Mesendoderm (in vitro differentiated cells): ENCODE measurements around the gene SMARCC1.

Source experiments
- DNase-seq: peaks from one replicate; pipeline ENCODE4 v3.0.0; 2013
- H2AK5ac ChIP-seq: 2 replicates; pipeline ENCODE4 v1.6.1; 2013; ENCODE audit warnings: low read length, inconsistent platforms
- H2BK120ac ChIP-seq: 2 replicates; pipeline ENCODE4 v1.6.1; 2013; ENCODE audit warnings: low read depth, mild to moderate bottlenecking, low read length, moderate library complexity, mixed read lengths
- H2BK15ac ChIP-seq: replicated peaks from 2 replicates; pipeline ENCODE4 v1.6.1; 2013; ENCODE audit warnings: low read depth, mild to moderate bottlenecking, moderate library complexity
- H2BK5ac ChIP-seq: 2 replicates; pipeline ENCODE4 v1.6.1; 2013; ENCODE audit warnings: low read length, inconsistent platforms
- H3K18ac ChIP-seq: 2 replicates; pipeline ENCODE4 v1.6.1; 2013; ENCODE audit warnings: mild to moderate bottlenecking, low read length, mixed read lengths
- H3K23ac ChIP-seq: one replicate; pipeline ENCODE4 v1.6.1; 2013; ENCODE audit warnings: low read length
- H3K27ac ChIP-seq: 2 replicates; pipeline ENCODE4 v1.5.1; 2013; ENCODE audit warnings: low read depth, mild to moderate bottlenecking, inconsistent platforms, low read length, moderate library complexity
- H3K27me3 ChIP-seq: 2 replicates; pipeline ENCODE4 v1.6.1; 2013; ENCODE audit warnings: low read length, control low read depth, mild to moderate bottlenecking, inconsistent platforms; ENCODE audit not compliant: insufficient read depth, poor library complexity
- H3K36me3 ChIP-seq: 2 replicates; pipeline ENCODE4 v1.6.1; 2013; ENCODE audit warnings: low read length, inconsistent platforms; ENCODE audit not compliant: control insufficient read depth, insufficient read depth
- H3K4ac ChIP-seq: one replicate; pipeline ENCODE4 v1.6.1; 2013; ENCODE audit warnings: low read depth, mild to moderate bottlenecking, low read length, moderate library complexity
- H3K4me1 ChIP-seq: 2 replicates; pipeline ENCODE4 v1.6.1; 2013; ENCODE audit warnings: low read depth, low read length, inconsistent platforms; ENCODE audit not compliant: control insufficient read depth
- H3K4me2 ChIP-seq: 2 replicates; pipeline ENCODE4 v1.6.1; 2013; ENCODE audit warnings: low read length
- H3K4me3 ChIP-seq: 2 replicates; pipeline ENCODE4 v1.5.1; 2013; ENCODE audit warnings: mild to moderate bottlenecking, low read length
- H3K56ac ChIP-seq: one replicate; pipeline ENCODE4 v1.6.1; 2013; ENCODE audit warnings: low read length
- H3K79me1 ChIP-seq: 2 replicates; pipeline ENCODE4 v1.6.1; 2013; ENCODE audit warnings: low read length, inconsistent platforms
- H3K79me2 ChIP-seq: 2 replicates; pipeline ENCODE4 v1.6.1; 2013; ENCODE audit warnings: mild to moderate bottlenecking, low read length; ENCODE audit not compliant: control insufficient read depth, insufficient read depth
- H3K9ac ChIP-seq: 2 replicates; pipeline ENCODE4 v1.6.1; 2013; ENCODE audit warnings: low read length, inconsistent platforms
- H4K5ac ChIP-seq: one replicate; pipeline ENCODE4 v1.6.1; 2013; ENCODE audit warnings: low read length
- H4K8ac ChIP-seq: one replicate; pipeline ENCODE4 v1.6.1; 2013; ENCODE audit warnings: low read depth, mild to moderate bottlenecking, control low read depth, low read length, moderate library complexity
- WGBS: extraction: QIAGEN DNeasy Blood & Tissue Kit; methylation state at CpG from one replicate; pipeline ENCODE4 v1.1.7; 2013; ENCODE audit warnings: low lambda C conversion rate, missing lambda C conversion rate; ENCODE audit not compliant: insufficient coverage; ENCODE audit errors: extremely low coverage; 5-methylcytosine and 5-hydroxymethylcytosine counted together

Gene SMARCC1

DNA sequence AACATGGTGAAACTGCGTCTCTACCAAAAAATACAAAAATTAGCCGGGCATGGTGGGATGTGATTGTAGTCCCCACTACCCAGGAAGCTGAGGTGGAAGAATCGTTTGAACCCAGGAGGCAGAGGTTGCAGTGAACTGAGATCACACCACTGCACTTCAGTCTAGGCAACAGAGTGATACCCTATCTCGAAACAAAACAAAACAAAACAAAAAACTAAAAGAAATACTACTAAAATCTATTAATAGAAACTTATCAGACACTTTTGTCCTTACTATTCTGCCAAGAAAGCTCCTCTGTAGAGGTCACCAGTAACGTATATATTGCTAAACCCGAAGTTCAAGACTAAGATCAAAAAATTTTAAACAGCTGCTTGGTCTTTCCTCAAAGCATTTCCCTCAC lies 67.1 kb downstream of the SMARCC1 start:
- no peak overlapping the region for H3K4me2 ChIP-seq
- H2BK5ac ChIP-seq: no peak overlapping the region
- no peaks in the 10 kb centered on the region for H3K4me1 ChIP-seq
- no peak overlapping the region for H2AK5ac ChIP-seq
- no peak overlapping the region for H4K8ac ChIP-seq
- H3K27ac ChIP-seq: no peak overlapping the region
- H3K36me3 ChIP-seq: peaks cover 5% of the 10 kb centered on the region
- no peak overlapping the region for H3K56ac ChIP-seq
- H3K27me3 ChIP-seq: no peaks in the 10 kb centered on the region
- H3K9ac ChIP-seq: no peak overlapping the region
- no peak overlapping the region for H3K18ac ChIP-seq
- H3K4me3 ChIP-seq: no peak overlapping the region
- H4K5ac ChIP-seq: no peak overlapping the region
- no CpG with 5 or more reads among the region's 6 CpGs for WGBS
- H3K4ac ChIP-seq: no peak overlapping the region
- DNase-seq: no peak
- H3K23ac ChIP-seq: no peak overlapping the region
- no peak overlapping the region for H2BK15ac ChIP-seq
- H2BK120ac ChIP-seq: no peak overlapping the region
- H3K79me2 ChIP-seq: no peaks in the 10 kb centered on the region
- H3K79me1 ChIP-seq: peaks cover 8% of the 10 kb centered on the region

- Histone ChIP-seq H3K4ac (no peak overlapping the region), H3K79me1 (peaks cover 8% of the 10 kb centered on the region), H4K5ac (no peak overlapping the region), H3K4me1 (no peaks in the 10 kb centered on the region), H3K27me3 (no peaks in the 10 kb centered on the region), H3K27ac (no peak overlapping the region), H2AK5ac (no peak overlapping the region), H3K56ac (no peak overlapping the region), H3K23ac (no peak overlapping the region), H2BK120ac (no peak overlapping the region), H2BK15ac (no peak overlapping the region), H3K9ac (no peak overlapping the region), H3K79me2 (no peaks in the 10 kb centered on the region), H3K18ac (no peak overlapping the region), H3K36me3 (peaks cover 6% of the 10 kb centered on the region), H3K4me3 (no peak overlapping the region), H4K8ac (no peak overlapping the region), H2BK5ac (no peak overlapping the region), H3K4me2 (no peak overlapping the region)
- no CpG with 5 or more reads among the region's 2 CpGs for WGBS
- no peak for DNase-seq
These were observed 68.0 kb downstream of the SMARCC1 start for GRCh38 chr3:47713655-47714054.

DNA sequence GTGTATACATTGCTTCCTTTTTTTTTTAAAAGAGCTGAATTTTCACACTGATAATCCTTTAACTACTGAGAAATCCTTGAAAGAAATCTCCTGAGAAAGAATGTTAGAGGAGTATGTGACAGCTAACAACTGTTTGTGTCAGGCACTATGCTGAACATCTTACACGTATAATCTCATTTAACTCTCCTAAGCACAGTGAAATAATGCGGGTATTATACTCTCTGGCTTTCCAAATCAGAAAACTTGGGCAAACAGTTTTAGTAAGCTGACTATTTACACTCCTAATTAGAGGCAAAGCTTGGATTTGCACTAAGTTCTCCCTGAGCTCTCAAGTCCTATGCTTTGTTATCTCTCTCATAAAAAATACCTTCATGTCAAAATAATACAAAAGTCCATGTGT lies 69.3 kb downstream of the SMARCC1 start:
- Histone ChIP-seq H2AK5ac (no peak overlapping the region), H3K18ac (no peak overlapping the region), H3K36me3 (peaks cover 6% of the 10 kb centered on the region), H4K5ac (no peak overlapping the region), H3K56ac (no peak overlapping the region), H3K79me1 (peaks cover 8% of the 10 kb centered on the region), H3K4ac (no peak overlapping the region), H3K79me2 (no peaks in the 10 kb centered on the region), H2BK5ac (no peak overlapping the region), H3K4me2 (no peak overlapping the region), H3K4me3 (no peak overlapping the region), H4K8ac (no peak overlapping the region), H3K27me3 (no peaks in the 10 kb centered on the region), H3K4me1 (no peaks in the 10 kb centered on the region), H3K9ac (no peak overlapping the region), H2BK15ac (no peak overlapping the region), H3K23ac (no peak overlapping the region), H3K27ac (no peak overlapping the region), H2BK120ac (no peak overlapping the region)
- no peak for DNase-seq
- WGBS: no CpG with 5 or more reads among the region's 2 CpGs

GRCh38 chr3:47711596-47711995 lies 70.1 kb downstream of the SMARCC1 start:
- DNase-seq: no peak
- H3K36me3 ChIP-seq: peaks cover 6% of the 10 kb centered on the region

GRCh38 chr3:47705391-47705790 lies 76.3 kb downstream of the SMARCC1 start:
- H2BK120ac ChIP-seq: no peak overlapping the region
- no peaks in the 10 kb centered on the region for H3K79me1 ChIP-seq
- H3K4me3 ChIP-seq: no peak overlapping the region
- no peak for DNase-seq
- H2BK5ac ChIP-seq: no peak overlapping the region
- no peak overlapping the region for H3K56ac ChIP-seq
- H3K9ac ChIP-seq: no peak overlapping the region
- no peak overlapping the region for H3K18ac ChIP-seq
- no peak overlapping the region for H4K5ac ChIP-seq
- peaks cover 4% of the 10 kb centered on the region for H3K36me3 ChIP-seq
- H4K8ac ChIP-seq: no peak overlapping the region
- no peak overlapping the region for H3K27ac ChIP-seq
- no peak overlapping the region for H3K4ac ChIP-seq
- no peaks in the 10 kb centered on the region for H3K79me2 ChIP-seq
- no peaks in the 10 kb centered on the region for H3K27me3 ChIP-seq
- no peak overlapping the region for H2AK5ac ChIP-seq
- no peak overlapping the region for H3K23ac ChIP-seq
- no peak overlapping the region for H3K4me2 ChIP-seq
- WGBS: no CpG with 5 or more reads among the region's 1 CpG
- no peaks in the 10 kb centered on the region for H3K4me1 ChIP-seq
- no peak overlapping the region for H2BK15ac ChIP-seq

More at GRCh38 chr3:47711596-47711995, 70.1 kb downstream of the SMARCC1 start:
- no peak overlapping the region for H2BK120ac ChIP-seq
- H3K23ac ChIP-seq: no peak overlapping the region
- no peak overlapping the region for H3K27ac ChIP-seq
- no peak overlapping the region for H3K4ac ChIP-seq
- H3K79me1 ChIP-seq: peaks cover 7% of the 10 kb centered on the region
- H3K4me3 ChIP-seq: no peak overlapping the region
- H3K4me2 ChIP-seq: no peak overlapping the region
- H3K56ac ChIP-seq: no peak overlapping the region
- no peak overlapping the region for H4K8ac ChIP-seq
- H3K4me1 ChIP-seq: no peaks in the 10 kb centered on the region
- no peaks in the 10 kb centered on the region for H3K79me2 ChIP-seq
- H2BK15ac ChIP-seq: no peak overlapping the region
- WGBS: no CpG with 5 or more reads among the region's 3 CpGs
- no peak overlapping the region for H4K5ac ChIP-seq
- no peak overlapping the region for H3K9ac ChIP-seq
- no peak overlapping the region for H3K18ac ChIP-seq
- no peak overlapping the region for H2AK5ac ChIP-seq
- H2BK5ac ChIP-seq: no peak overlapping the region
- no peaks in the 10 kb centered on the region for H3K27me3 ChIP-seq

DNA sequence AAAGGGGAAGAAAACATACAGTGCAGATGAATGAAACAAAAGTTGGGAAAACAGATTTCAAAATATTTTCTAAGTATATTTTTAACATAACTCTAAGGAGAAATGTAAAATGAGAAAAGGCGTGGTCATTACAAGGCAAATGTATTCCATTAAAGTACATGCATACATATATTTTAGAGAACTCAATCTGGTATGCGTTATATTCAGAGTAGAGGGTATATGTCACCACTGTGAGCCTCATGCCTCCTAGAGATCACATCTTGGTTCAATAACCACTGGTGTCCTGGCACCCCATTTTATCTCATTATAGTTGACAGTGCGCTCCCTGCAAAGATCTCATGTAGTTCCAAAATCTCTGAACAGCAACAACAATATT lies 77.5 kb downstream of the SMARCC1 start:
- Histone ChIP-seq H3K79me1 (no peaks in the 10 kb centered on the region), H2BK5ac (no peak overlapping the region), H2AK5ac (no peak overlapping the region), H3K4ac (no peak overlapping the region), H3K4me1 (no peaks in the 10 kb centered on the region), H3K36me3 (peaks cover 2% of the 10 kb centered on the region), H2BK15ac (no peak overlapping the region), H3K9ac (no peak overlapping the region), H3K79me2 (no peaks in the 10 kb centered on the region), H3K56ac (no peak overlapping the region), H3K4me2 (no peak overlapping the region), H3K27me3 (no peaks in the 10 kb centered on the region), H4K5ac (no peak overlapping the region), H3K27ac (no peak overlapping the region), H4K8ac (no peak overlapping the region), H3K18ac (no peak overlapping the region), H3K23ac (no peak overlapping the region), H3K4me3 (no peak overlapping the region), H2BK120ac (no peak overlapping the region)
- DNase-seq: no peak
- no CpG with 5 or more reads among the region's 3 CpGs for WGBS
